Heart left ventricle (tissue), 13 donors: Measurements from ENCODE around the gene HOXA3.

Experiments
- CTCF ChIP-seq, 12 donors: fragments of 200-600 bp; sonication (generic) in 4 of 12; IDR thresholded peaks; one replicate each; pipeline versions ENCODE4 v1.5.0 to v1.8.0; 2018 to 2022; ENCODE audit warnings: antibody characterized with exemption in 12 of 12, mild to moderate bottlenecking in 5 of 12
- POLR2A ChIP-seq, 2 donors: fragments of 450-650 bp; IDR thresholded peaks; one replicate each; pipeline ENCODE4 v1.6.1; 2017; ENCODE audit warnings: antibody characterized with exemption in 2 of 2, mild to moderate bottlenecking in 2 of 2, moderate library complexity in 2 of 2
- donor health status: ischemic (EF 13 %, LVEDD 7.1; RV severe dilation, severe dysfunction).
- donor health status: DM: no; HTN: yes; CAD: no.
- donor health status: DM: no; HTN: no; CAD: no.
- donor health status: ischemic (EF 25% LVEDD 6.9; RV normal size, moderate dysfunction).
- donor health status: ischemic (EF 25% LVEDD 5.7; RV mildly dilated, moderate dysfunction).
- donor health status: ischemic (EF 35%, LVEDD 5.7; RV mildly dilated, moderate dysfunction).
- donor health status: nonischemic (EF 11% LVEDD 7.7; RV severe dilation, severe dysfunction).
- donor health status: DM: yes; HTN: yes; CAD: no.
- donor health status: PGD.
- donor health status: ischemic (EF 29% LVEDD 5.4; RV normal size, mild dysfunction).
- donor health status: nonischemic (EF 23%, LVEDD 6.1; RV moderate dilation, normal function).

GRCh38 chr7:27093184-27093895 is 59.0 kb downstream of the HOXA3 start:
- TF ChIP-seq CTCF (IDR thresholded peaks at IDR 0.05) (no peak), POLR2A (IDR thresholded peaks at IDR 0.05) (no peak)
